CD1c-positive myeloid dendritic cell (primary cell): ENCODE data around the gene HRK.

Experiments used
- DNase-seq: peaks from one replicate; pipeline ENCODE4 v3.0.0-alpha.2; 2016; ENCODE audit errors: extremely low spot score

HRK gene

DNA sequence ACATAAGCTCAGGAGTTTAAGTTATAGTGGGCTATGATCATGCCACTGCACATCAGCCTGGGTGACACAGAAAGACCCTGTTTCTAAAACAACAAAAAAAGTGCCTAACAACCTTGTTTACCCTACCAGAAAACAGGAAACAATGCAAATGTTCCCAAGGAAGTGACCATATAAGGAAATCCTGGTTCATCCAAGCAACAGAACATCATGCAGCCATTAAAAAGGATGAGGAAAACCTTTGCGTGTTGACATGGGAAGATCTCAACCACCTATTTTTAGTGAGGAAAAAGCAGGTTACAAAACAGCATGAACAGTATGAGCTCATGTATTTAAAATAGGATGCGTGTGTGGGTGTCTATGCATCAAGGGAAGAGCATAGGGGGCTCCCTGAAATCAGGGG is 13.7 kb downstream of the HRK start:
- DNase-seq = peak; percentile 43

DNA sequence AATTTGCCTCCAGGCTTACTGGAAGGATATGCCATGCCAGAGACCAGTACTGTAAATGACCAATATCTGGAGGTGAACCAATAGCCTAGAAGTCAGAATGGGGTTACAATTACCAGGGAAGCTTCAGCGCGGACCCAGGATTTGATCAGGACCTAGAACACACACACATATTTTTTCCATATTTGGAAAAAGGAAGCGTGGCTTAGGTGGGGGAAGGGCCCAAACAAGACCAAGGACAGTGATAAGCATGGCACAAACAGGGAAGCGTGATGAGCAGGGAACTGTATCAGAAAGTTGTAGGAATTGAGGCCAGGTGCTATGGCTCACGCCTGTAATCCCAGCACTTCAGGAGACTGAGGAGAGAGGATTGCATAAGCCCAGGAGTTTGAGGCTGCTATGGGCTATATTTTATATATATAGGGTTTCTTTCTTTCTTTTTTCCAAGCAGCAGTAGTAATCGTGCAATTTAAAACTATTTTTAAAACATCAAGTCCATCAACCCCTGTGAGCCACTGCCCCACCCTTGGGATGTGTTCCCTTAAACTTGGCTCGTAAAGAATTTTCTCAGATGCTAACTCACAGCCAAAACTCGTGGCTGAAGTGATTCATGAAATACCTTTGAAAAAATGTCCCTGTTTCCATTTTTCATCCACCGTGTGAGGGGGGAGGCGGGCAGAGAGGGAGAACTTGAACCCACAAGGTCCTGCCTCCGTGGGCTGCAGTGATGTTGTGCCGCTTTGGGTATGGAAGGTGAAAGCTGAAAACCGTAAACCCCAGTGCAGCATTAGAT is 16.7 kb downstream of the HRK start:
- no peak for DNase-seq

DNA sequence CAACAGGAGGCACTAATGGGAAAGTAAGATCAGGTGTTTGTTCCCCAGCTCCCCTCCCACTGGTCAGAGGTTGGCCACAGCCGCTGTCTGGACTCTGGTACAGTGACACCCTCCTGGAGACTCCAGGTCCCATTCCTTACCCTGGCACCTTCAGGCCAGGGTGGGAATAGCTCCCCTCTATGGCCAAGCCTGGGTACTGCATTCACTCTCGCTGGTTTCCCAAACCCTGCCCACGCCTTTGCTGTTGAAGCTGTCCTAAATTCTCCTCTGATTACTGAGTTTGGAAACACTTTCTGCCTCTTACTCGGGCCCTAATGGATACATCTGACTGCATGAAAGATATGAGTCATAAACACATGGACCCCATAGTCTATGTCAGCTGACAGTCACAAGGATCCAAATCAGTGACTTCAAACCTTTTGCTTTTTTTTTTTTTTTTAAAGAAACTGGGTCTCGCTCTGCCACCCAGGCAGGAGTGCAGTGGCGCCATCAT is 17.9 kb downstream of the HRK start:
- DNase-seq = peak; percentile 34

DNA sequence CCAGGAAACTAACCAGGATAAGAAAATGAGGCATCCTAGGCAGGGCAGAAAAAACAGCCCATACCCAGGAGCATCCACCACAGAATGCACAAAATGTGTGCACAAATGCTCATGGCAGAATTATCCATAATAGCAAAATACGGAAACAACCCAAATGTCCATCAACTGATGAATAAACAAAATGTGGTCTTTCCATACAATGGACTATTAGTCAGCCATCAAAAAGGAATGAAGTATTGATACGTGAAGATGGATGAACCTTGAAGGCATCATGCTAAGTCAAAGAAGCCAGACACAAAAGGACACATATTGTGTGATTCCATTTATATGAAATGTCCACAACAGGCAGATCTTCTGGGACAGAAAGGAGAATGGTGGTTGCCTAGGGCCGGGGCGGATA is 19.1 kb downstream of the HRK start:
- DNase-seq = no peak

DNA sequence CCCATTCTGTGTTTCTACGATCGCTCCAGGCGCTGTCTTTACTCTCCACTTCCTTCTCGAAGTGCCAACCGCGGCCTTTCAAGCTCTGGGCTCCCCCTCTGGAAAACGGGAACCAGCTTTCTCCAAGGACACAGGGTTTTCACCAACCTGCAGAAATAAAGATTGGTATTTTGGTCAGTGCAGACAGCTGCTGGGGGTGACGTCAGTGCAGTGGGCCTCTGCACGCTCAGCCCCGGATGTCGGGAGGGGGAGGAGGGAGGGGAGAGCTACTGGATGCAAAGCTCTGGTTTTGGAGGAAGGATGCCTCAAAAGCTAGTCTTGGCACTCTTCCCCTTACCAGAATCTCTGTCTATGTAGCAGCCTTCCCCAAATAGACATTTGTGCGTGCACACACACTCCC is 19.9 kb downstream of the HRK start:
- peak; percentile 57 for DNase-seq

DNA sequence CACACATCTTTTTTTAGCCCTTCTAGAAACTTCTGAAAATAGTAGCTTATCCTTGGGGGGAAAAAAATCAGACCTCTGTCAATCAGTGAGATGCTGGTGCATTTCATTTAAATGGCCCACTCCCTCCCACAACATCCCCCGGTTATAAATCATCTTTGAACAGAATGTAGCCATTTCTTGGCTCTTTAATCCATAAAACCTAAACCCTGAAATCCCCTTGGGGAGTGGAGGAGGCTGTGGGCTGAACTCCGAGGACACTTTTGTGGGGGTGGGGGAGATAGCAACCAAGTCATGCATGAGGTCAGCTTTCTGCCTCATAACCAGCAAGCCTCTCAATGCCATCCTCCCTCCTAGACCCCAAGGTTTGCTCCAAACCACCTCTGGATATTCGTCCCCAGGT is 21.0 kb downstream of the HRK start:
- no peak for DNase-seq

DNA sequence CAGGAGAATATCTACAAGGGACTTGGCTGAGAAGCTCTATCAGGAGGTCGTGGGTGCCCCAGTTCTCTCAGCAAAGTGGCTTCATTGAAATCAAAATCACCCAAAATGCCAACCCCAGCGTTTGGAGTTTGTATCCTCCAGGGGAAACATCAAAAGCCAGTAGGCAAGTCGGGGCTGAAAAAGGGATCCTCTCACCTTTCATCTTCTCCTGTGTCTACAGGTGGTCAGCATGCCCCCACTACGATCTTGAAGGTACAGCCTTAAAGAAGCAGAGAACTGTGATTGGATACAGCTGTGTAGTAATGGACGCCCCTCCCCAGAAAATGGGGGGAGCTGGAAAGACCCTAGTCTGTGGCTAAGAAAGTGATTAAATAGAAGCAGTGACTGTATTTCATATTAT is 22.2 kb downstream of the HRK start:
- no peak for DNase-seq

DNA sequence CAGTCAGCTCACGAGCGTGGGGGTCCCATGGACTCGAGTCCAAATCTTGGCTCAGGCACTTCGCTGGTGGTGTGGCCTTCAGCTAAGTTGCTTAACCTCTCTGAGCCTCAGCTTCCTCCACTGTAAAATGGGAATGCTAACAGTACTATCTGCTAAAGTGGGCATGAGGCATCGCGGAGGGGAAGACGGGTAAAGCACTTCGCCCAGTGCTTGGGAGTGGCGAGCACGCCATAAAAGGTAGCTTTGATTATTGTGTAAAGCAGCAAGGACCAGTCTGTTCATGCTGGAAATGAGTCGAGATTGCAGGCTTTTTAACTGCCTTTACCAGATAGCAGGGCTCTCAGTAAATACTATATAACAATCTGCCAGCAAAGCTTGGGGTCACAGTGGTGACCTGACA is 24.5 kb downstream of the HRK start:
- no peak for DNase-seq

DNA sequence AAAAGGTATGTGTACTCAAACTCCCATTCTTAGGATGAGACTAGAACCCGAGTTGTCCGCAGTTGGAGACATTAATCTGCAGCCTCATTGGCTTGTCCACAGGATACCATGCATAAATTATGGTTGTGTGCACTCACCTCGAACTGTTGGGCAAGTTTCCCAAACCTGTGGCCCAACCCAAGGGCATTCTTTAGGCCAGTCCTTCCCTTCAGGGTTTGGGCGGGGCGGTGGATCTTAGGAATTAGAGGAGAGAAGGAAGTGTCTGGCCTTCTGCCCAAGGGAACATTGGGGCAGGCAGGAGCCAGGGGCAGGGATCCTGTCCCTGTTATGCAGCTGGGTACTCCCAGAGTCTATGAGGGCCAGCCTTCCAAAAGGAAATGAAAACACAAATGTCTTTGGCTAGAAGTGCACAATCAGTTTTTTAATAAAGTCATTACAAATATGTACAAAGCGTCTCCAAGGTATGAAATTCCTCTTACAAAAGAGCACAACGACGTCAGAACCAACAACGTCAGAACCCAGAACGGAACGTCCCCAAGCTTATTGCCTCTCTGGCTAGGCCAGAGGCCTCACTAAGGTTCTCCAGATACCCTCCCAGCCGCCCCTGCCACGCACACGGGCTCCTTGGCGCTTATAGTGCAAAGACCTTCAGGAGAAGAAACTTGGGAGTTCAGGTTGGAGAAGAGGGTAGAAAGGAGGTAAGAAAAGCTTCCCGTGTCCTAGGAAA is 25.3 kb downstream of the HRK start:
- DNase-seq = no peak

DNA sequence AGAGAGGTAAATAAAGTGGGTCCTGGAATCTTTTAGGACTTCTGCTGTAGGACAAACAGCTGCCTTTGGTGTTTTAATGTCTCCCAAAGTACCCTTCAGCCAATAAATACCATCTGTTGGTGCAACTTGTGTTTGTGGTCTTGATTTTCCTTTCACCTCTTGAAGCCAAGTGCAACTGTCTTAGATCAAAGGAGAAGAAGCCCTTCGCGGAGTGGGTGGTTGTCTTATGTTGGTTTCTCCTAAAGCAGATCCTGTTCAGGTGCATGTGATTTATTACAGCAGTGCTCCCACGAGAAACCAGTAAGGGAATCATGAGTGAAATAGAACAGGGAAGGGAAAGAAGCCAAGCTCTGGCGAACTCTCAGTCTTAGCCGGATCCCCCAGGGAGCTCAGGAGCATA is 27.7 kb downstream of the HRK start:
- no peak for DNase-seq

DNA sequence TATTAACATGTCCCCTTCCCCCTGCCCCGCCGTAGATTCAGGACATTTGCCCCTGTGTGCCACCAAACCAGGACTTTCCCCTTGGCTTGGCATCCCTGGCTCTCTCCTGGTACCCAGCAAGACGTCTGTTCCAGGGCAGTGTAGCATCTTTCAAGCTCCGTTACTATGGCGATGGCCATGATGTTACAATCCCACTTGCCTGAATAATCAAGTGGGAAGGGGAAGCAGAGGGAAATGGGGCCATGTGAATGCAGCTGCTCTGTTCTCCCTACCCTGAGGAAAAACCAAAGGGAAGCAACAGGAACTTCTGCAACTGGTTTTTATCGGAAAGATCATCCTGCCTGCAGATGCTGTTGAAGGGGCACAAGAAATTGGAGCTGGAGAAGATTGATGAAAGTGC is 28.9 kb downstream of the HRK start:
- no peak for DNase-seq

DNA sequence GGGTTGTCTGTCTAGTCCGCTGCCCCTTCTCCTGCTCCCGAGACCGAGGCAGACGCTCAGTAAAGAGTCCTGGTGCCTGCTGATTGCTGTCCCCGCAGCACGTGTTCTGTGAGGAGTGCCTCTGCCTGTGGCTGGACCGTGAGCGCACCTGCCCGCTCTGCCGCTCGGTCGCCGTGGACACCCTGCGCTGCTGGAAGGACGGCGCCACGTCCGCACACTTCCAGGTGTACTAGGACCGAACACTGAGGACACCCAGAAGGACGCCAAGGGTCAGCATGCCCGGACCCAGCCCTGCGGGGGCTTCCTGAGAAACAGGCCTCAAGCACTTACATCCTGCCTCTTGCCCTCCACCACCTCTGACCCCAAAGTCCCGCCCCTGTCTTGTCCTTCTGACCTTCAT is 32.0 kb downstream of the HRK start:
- DNase-seq = no peak

DNA sequence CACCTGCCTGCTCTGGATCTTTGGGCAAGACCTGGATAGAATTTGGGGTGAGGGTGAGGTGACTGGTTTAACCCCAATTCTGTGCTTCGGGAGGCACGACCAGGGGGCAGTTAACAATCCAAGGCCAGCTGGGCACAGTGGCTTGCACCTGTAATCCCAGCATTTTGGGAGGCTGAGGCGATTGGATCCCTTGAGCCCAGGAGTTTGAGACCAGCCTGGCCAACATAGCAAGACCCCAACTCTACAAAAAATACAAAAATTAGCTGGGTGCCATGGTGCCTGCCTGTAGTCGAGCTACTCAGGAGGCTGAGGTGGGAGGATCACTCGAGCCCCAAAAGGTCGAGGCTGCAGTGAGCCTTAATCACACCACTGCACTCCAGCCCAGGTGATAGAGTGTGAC is 38.2 kb downstream of the HRK start:
- DNase-seq = no peak

DNA sequence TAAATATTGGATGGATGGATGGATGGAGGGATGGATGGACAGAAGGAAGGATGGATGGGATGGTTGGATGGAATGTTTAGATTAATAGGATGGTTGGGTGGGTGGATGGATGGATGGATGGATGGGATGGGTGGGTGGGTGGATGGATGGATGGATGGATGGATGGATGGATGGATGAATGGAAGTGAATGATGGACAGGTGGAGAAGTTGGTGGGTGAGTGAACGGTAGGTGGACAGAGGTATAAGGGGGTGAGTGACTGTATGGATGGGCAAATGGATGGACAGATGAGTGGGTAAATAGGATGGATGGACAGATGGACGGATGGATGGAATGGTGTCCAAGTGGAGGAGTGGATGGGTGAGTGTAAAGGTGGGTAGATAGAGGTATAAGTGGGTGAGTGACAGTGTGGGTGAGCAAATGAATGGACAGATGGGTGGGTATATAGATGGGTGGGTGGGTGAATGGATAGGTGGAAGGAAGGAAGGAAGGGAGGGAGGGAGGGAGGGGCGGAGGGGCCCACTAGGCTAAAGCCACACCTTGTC is 41.9 kb downstream of the HRK start:
- DNase-seq = no peak

DNA sequence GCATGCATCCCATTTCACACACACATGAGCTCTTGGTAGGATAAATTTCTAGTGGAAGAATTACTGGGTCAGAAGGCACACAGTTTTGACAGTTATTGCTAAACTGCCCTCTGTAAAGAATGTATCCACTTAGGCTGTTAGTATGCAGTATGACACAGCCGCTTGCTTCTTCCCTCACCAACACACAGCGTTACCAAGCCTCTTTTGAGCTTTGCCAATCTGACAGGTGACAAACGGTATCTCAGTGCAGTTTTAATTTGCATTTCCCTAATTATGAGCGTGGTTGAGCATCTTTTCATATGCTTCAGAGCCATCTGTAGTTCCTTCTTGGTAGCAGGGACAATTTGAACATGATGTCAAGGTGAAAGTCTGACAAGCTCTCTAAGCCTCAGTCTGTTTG is 42.9 kb downstream of the HRK start:
- DNase-seq = no peak

DNA sequence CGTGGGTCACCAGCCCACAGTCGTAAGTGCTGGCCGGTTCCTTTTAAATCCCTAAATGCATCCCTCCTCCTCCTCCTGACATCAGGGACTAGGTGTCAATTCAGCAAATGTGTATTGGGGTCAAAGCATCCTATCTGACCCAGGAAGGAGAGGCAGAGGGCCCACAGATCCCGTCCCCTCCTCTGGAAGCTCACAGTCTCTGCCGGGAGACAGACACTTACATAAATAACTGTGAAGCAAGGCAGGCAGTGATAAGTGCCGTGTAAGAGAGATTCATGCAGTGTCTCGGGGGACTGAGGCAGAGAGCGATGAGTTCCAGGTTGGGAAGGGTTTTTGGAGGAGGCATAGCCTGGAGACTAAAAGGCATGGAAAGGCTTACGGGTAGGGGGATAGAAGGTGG is 44.1 kb downstream of the HRK start:
- DNase-seq = no peak

DNA sequence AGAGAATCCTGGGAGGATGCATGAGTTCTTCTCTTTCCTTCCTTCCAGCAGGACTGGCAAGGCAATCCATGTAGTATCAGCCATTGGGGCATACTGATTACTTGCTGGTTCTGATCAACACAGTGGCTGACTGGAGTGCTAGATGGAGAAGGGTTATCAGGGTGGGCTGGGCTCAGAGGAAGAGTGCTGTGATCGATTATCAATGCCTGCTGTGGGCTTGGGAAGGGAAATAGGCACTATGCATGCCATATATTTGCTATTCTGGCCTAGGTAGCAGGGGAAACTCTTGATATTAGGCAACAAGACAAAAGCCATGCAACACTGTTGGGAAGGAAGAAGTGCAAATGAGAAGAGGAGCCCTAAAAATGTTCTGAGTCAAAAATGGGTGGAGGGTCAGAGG is 45.8 kb downstream of the HRK start:
- DNase-seq = no peak

DNA sequence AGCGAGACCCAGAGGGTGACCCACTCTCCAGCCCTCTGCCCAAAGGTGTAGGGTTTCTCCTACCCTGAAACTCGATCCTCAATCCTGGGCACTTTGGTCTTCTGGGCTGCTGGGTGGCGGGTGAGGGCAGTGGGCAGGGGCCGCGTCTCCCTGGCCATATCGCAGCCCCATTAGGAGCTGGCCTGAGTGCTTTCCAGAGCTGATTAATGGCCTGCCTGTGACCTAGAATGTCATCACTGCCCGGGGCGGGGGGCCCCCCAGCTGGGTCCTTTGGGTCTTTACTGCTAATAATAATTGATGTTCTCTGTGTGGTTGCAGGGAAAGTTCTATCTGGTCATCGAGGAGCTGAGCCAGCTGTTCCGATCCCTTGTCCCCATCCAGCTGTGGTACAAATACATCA is 47.8 kb downstream of the HRK start:
- no peak for DNase-seq

DNA sequence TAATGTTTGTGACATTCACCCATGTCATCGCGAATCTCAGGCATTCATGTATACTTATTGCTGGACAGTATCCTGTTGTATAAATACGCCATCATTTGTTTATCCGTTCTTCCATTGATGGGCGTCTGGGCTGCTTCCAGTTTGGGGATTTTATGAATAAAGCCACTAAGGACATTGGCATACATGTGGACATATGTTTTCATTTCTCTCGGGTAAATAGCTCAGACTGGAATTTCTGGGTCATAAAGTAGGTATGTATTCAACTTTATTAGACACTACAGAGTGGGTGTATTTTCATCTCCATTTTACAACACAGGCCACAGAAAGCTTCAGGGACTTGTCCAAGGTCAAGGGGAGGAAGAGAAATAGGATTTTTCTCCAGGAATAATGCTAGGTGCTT is 48.9 kb downstream of the HRK start:
- DNase-seq = no peak

DNA sequence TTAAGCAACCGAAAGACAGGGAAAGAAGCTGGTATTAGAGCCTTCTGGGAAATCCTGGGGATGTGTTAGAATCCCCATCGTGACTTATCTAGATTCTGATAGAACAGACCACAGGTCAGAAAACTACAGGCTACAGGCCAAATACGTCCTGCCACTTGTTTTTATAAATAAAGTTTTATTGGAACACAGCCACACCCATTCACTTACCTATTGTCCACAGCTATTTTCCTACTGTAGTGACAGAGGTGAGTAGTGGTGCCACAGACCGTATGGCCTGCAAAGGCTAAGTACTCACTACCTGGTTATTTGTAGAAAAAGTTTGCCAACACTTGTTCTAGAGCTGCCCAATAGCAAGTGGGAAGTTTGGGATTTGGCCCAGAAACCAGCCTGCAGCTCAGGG is 53.8 kb downstream of the HRK start:
- no peak for DNase-seq

DNA sequence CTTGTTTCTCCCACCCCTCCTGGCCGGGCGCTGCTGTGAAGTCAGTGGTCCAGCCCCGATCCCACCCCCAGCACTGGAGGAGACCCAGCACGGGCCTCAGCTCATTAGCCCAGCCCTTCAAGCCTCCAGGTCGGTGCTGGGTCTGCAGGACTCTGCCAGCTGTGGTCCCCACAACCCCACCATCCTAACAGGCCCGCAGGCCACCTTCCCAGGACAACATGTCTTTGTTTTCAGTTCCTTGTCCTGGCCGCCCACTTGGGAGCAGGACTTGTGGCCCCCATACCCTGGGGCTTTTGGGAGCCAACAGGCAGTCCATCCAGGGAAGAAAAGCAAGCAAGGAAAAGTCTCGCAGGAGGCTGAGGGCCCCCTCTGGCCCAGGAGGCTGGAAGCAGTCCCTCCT is 60.0 kb downstream of the HRK start:
- DNase-seq = no peak

DNA sequence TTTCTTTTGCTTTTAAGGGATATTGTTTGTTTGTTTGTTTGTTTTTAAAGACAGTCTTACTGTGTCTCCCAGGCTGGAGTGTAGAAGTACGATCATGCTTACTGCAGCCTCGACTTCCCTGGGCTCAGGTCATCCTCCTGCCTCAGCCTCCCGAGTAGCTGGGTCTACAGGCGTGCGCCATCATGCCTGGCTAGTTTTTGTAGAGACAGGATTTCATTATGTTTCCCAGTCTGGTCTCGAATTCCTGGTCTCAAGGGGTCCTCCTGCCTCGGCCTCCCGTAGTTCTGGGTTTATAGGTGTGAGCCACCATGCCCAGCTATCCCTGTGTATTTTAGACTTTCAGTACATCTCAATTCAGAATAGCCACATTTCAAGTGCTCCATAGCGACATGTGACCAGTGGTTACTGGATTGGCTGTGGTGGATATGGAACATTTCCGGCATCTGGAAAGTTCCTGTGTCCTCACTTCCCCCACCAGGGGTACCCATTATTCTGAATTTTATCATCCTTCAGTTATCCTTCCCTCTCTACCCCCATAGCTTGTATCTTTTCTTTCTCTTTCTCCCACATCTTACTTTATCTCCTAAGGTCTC is 61.1 kb downstream of the HRK start:
- DNase-seq = peak; percentile 5
